Liver (tissue), 3 donors: ENCODE measurements around the gene IRAK1BP1.

ENCODE experiments used
- HNF4G ChIP-seq: IDR thresholded peaks from 2 replicates; pipeline ENCODE4 v1.6.1; 2016; ENCODE audit warnings: antibody characterized with exemption
- RAD21 ChIP-seq, 2 donors: IDR thresholded peaks; 2 replicates each; pipeline ENCODE4 v1.6.1; 2016; ENCODE audit warnings: antibody characterized with exemption in 2 of 2, mild to moderate bottlenecking in 2 of 2
- TF ChIP-seq, protein P1 (sequence below): fragments of 150-350 bp; IDR thresholded peaks from 2 replicates; pipeline ENCODE4 v1.5.1; 2017; ENCODE audit warnings: improper control_type of control experiment, low read depth, low read length; ENCODE audit not compliant: missing input control
- TF ChIP-seq, protein P2 (sequence below): IDR thresholded peaks from 2 replicates; pipeline ENCODE4 v1.6.1; 2016; ENCODE audit warnings: antibody characterized with exemption
- TF ChIP-seq, protein P3 (sequence below): IDR thresholded peaks from 2 replicates; pipeline ENCODE4 v1.6.1; 2016; ENCODE audit warnings: antibody characterized with exemption
- TF ChIP-seq, protein P4 (sequence below): IDR thresholded peaks from 2 replicates; pipeline ENCODE4 v1.6.1; 2016; ENCODE audit warnings: antibody characterized with exemption
- donor health status: healthy.
- donor health status: healthy.

DNA sequence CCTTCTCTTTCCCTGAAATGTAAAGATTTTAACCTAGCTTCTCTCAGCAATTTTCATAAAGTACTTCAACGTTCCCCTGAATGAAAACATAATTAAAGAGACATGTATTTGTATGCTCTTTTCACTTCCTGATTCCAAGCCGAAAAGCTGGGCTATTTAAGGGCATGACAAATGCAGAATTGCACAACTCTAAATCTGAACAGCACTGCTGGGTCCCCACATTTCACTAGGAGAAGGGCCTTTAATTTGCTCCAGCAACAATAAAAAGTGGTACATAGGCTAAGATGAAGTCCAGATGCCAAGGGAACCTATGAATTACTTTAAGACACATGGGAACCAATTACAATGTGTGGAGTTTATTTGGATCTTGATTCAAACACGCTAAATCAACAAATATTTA, 42.0 kb downstream of the IRAK1BP1 start:
- TF ChIP-seq, protein P1, sequence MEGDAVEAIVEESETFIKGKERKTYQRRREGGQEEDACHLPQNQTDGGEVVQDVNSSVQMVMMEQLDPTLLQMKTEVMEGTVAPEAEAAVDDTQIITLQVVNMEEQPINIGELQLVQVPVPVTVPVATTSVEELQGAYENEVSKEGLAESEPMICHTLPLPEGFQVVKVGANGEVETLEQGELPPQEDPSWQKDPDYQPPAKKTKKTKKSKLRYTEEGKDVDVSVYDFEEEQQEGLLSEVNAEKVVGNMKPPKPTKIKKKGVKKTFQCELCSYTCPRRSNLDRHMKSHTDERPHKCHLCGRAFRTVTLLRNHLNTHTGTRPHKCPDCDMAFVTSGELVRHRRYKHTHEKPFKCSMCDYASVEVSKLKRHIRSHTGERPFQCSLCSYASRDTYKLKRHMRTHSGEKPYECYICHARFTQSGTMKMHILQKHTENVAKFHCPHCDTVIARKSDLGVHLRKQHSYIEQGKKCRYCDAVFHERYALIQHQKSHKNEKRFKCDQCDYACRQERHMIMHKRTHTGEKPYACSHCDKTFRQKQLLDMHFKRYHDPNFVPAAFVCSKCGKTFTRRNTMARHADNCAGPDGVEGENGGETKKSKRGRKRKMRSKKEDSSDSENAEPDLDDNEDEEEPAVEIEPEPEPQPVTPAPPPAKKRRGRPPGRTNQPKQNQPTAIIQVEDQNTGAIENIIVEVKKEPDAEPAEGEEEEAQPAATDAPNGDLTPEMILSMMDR = no peak
- TF ChIP-seq, protein P2, sequence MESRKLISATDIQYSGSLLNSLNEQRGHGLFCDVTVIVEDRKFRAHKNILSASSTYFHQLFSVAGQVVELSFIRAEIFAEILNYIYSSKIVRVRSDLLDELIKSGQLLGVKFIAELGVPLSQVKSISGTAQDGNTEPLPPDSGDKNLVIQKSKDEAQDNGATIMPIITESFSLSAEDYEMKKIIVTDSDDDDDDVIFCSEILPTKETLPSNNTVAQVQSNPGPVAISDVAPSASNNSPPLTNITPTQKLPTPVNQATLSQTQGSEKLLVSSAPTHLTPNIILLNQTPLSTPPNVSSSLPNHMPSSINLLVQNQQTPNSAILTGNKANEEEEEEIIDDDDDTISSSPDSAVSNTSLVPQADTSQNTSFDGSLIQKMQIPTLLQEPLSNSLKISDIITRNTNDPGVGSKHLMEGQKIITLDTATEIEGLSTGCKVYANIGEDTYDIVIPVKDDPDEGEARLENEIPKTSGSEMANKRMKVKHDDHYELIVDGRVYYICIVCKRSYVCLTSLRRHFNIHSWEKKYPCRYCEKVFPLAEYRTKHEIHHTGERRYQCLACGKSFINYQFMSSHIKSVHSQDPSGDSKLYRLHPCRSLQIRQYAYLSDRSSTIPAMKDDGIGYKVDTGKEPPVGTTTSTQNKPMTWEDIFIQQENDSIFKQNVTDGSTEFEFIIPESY = no peak
- TF ChIP-seq, protein P3, sequence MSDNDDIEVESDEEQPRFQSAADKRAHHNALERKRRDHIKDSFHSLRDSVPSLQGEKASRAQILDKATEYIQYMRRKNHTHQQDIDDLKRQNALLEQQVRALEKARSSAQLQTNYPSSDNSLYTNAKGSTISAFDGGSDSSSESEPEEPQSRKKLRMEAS = no peak
- TF ChIP-seq RAD21 (IDR thresholded peaks at IDR 0.05) (no peak), HNF4G (no peak)
- TF ChIP-seq, protein P4, sequence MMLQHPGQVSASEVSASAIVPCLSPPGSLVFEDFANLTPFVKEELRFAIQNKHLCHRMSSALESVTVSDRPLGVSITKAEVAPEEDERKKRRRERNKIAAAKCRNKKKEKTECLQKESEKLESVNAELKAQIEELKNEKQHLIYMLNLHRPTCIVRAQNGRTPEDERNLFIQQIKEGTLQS = no peak
